Uterus (tissue), 4 donors: ENCODE data around the gene MYH3. TPM values are rescaled to one million over a fixed set of nuclear protein-coding genes. Genes with fewer than 3 reads are reported as not detected.

Source experiments
- DNase-seq, 2 donors: peaks; one replicate each; pipeline ENCODE4 v3.0.0-alpha.2; 2019 to 2020
- H3K27ac ChIP-seq, 2 donors: fragments of 200-600 bp; sonication (generic); 1 replicate in 1 of 2; 2 replicates in 1 of 2; pipeline ENCODE4 v1.5.1; 2016 to 2018
- H3K27me3 ChIP-seq, 2 donors: fragments of 200-600 bp; sonication (generic); one replicate each; pipeline ENCODE4 v1.5.1; 2018 to 2019; ENCODE audit warnings: control low read depth in 1 of 2
- H3K36me3 ChIP-seq, 2 donors: fragments of 200-600 bp; sonication (generic); one replicate each; pipeline ENCODE4 v1.5.1; 2019; ENCODE audit warnings: control low read depth in 1 of 2
- H3K4me1 ChIP-seq, 2 donors: fragments of 200-600 bp; sonication (generic); one replicate each; pipeline ENCODE4 v1.5.1; 2018 to 2019; ENCODE audit warnings: control low read depth in 1 of 2
- H3K4me3 ChIP-seq, 2 donors: fragments of 200-600 bp; sonication (generic); 1 replicate in 1 of 2; 2 replicates in 1 of 2; pipeline ENCODE4 v1.5.1; 2018 to 2019; ENCODE audit warnings: mild to moderate bottlenecking in 1 of 2
- H3K9me3 ChIP-seq, 2 donors: fragments of 200-600 bp; sonication (generic); one replicate each; pipeline ENCODE4 v1.5.1; 2019; ENCODE audit warnings: control low read depth in 1 of 2
- CTCF ChIP-seq, 4 experiments: fragments of 200-600 bp in 2 of 4; fragments of 450-650 bp in 2 of 4; sonication (generic) in 2 of 4; IDR thresholded peaks; one replicate each; pipeline ENCODE4 v1.5.1; 2016 to 2019; ENCODE audit warnings: antibody characterized with exemption in 4 of 4, mild to moderate bottlenecking in 2 of 4, moderate library complexity in 1 of 4
- POLR2A ChIP-seq, 2 donors: fragments of 450-650 bp; IDR thresholded peaks; one replicate each; pipeline ENCODE4 v1.6.1; 2016; ENCODE audit warnings: antibody characterized with exemption in 2 of 2, mild to moderate bottlenecking in 1 of 2, moderate library complexity in 1 of 2
- intact Hi-C: fragments of 100-400 bp; cut with DNase I; formaldehyde crosslinking; loops from one replicate; pipeline ENCODE4 v1.15.1; 2023; ENCODE audit warnings: low total_unique reads
- total RNA-seq, 4 donors: library from RNA; depleted of rRNA in 3 of 4; stranded (reverse); fragments of >200 nt in 3 of 4; gene quantifications; one replicate each; pipeline versions ENCODE4 v1.1.0 to v1.2.4, GENCODE V29; 2014 to 2023
- donor health status: DM: yes; HTN: yes; CAD: no.

Gene MYH3
- total RNA-seq, 4 donors from 2014 or later, result under 0.01 to 11.9 (median 3.1) TPM

GRCh38 chr17:10604521-10604920, 52.6 kb downstream of the MYH3 start:
- H3K27me3 ChIP-seq, result no peaks in the 10 kb centered on the region
- no peak overlapping the region for H3K27ac ChIP-seq
- TF ChIP-seq POLR2A (IDR thresholded peaks at IDR 0.05) (no peak), CTCF (IDR thresholded peaks at IDR 0.05) (no peak)
- H3K36me3 ChIP-seq, result no peaks in the 10 kb centered on the region
- no peaks in the 10 kb centered on the region for H3K9me3 ChIP-seq
- H3K4me1 ChIP-seq, result no peaks in the 10 kb centered on the region
- intact Hi-C loops, result no loop called here
- no peak overlapping the region for H3K4me3 ChIP-seq
- no peak for DNase-seq

GRCh38 chr17:10603931-10604330, 53.2 kb downstream of the MYH3 start:
- no peaks in the 10 kb centered on the region for H3K4me1 ChIP-seq
- no peaks in the 10 kb centered on the region for H3K36me3 ChIP-seq
- H3K9me3 ChIP-seq, result no peaks in the 10 kb centered on the region
- H3K4me3 ChIP-seq, result no peak overlapping the region
- DNase-seq, result no peak
- intact Hi-C loops, result no loop called here
- H3K27me3 ChIP-seq, result no peaks in the 10 kb centered on the region
- TF ChIP-seq CTCF (IDR thresholded peaks at IDR 0.05), result no peak
- TF ChIP-seq POLR2A (IDR thresholded peaks at IDR 0.05), result no peak
- H3K27ac ChIP-seq, result no peak overlapping the region

- Histone ChIP-seq H3K4me1 (no peaks in the 10 kb centered on the region), H3K9me3 (no peaks in the 10 kb centered on the region), H3K27me3 (no peaks in the 10 kb centered on the region), H3K27ac (no peak overlapping the region), H3K4me3 (no peak overlapping the region), H3K36me3 (no peaks in the 10 kb centered on the region)
- intact Hi-C loops, result no loop called here
- DNase-seq, result no peak
- TF ChIP-seq POLR2A (IDR thresholded peaks at IDR 0.05) (no peak), CTCF (IDR thresholded peaks at IDR 0.05) (no peak)
Observed at GRCh38 chr17:10600571-10600970, 56.5 kb downstream of the MYH3 start.

GRCh38 chr17:10598621-10599020, 58.5 kb downstream of the MYH3 start:
- Histone ChIP-seq H3K4me1 (no peaks in the 10 kb centered on the region), H3K9me3 (no peaks in the 10 kb centered on the region), H3K27ac (no peak overlapping the region), H3K36me3 (no peaks in the 10 kb centered on the region), H3K4me3 (no peak overlapping the region), H3K27me3 (no peaks in the 10 kb centered on the region)
- intact Hi-C loops, result no loop called here
- no peak for TF ChIP-seq CTCF (IDR thresholded peaks at IDR 0.05)
- TF ChIP-seq POLR2A (IDR thresholded peaks at IDR 0.05), result no peak
- DNase-seq, result no peak

GRCh38 chr17:10589553-10590145, 67.5 kb downstream of the MYH3 start:
- H3K36me3 ChIP-seq, result no peaks in the 10 kb centered on the region
- TF ChIP-seq CTCF (IDR thresholded peaks at IDR 0.05), result no peak
- intact Hi-C loops, result no loop called here

More at GRCh38 chr17:10589553-10590145, 67.5 kb downstream of the MYH3 start:
- no peaks in the 10 kb centered on the region for H3K27me3 ChIP-seq
- no peak overlapping the region for H3K27ac ChIP-seq
- H3K4me3 ChIP-seq, result no peak overlapping the region
- no peaks in the 10 kb centered on the region for H3K9me3 ChIP-seq
- DNase-seq, result no peak
- no peaks in the 10 kb centered on the region for H3K4me1 ChIP-seq
